HL-60/S4 treated with retinoic acid at 250 ng/mL for 4 days and 3 days (cell line): ENCODE measurements around the gene AASS.

Experiments used
- in situ Hi-C: fragments of 300-500 bp; cut with MboI; formaldehyde crosslinking; loops from 2 replicates; pipeline ENCODE4 v1.7.0; 2022; ENCODE audit warnings: low sequenced_read_pairs

Gene AASS

GRCh38 chr7:122123746-122124145 lies 20.3 kb downstream of the AASS start:
- in situ Hi-C loops: no loop called here

GRCh38 chr7:122118757-122119156 lies 25.3 kb downstream of the AASS start:
- in situ Hi-C loops: no loop called here

- in situ Hi-C loops: no loop called here
Observed at GRCh38 chr7:122103064-122103463, 41.0 kb downstream of the AASS start.

GRCh38 chr7:122100021-122100420 lies 44.0 kb downstream of the AASS start:
- in situ Hi-C loops: no loop called here

GRCh38 chr7:122095642-122096041 lies 48.4 kb downstream of the AASS start:
- in situ Hi-C loops: no loop called here

GRCh38 chr7:122094549-122094948 lies 49.5 kb downstream of the AASS start:
- in situ Hi-C loops: no loop called here

GRCh38 chr7:122092964-122093797 lies 50.9 kb downstream of the AASS start:
- in situ Hi-C loops: no loop called here

GRCh38 chr7:122082670-122083069 lies 61.4 kb downstream of the AASS start:
- in situ Hi-C loops: no loop called here

- in situ Hi-C loops: no loop called here
Observed at GRCh38 chr7:122082160-122082559, 61.9 kb downstream of the AASS start.

- in situ Hi-C loops: no loop called here
Observed at GRCh38 chr7:122073635-122074034, 70.4 kb downstream of the AASS start.

- in situ Hi-C loops: no loop called here
Observed at GRCh38 chr7:122072924-122073599, 71.0 kb downstream of the AASS start.

GRCh38 chr7:122072272-122072671 lies 71.8 kb downstream of the AASS start:
- in situ Hi-C loops: no loop called here

GRCh38 chr7:122070834-122071233 lies 73.2 kb downstream of the AASS start:
- in situ Hi-C loops: no loop called here

GRCh38 chr7:122070062-122070461 lies 74.0 kb downstream of the AASS start:
- in situ Hi-C loops: no loop called here

- in situ Hi-C loops: no loop called here
Observed at GRCh38 chr7:122068999-122069398, 75.0 kb downstream of the AASS start.

- in situ Hi-C loops: no loop called here
Observed at GRCh38 chr7:122068046-122068445, 76.0 kb downstream of the AASS start.

GRCh38 chr7:122067077-122067476 lies 77.0 kb downstream of the AASS start:
- in situ Hi-C loops: no loop called here

GRCh38 chr7:122064971-122065370 lies 79.1 kb downstream of the AASS start:
- in situ Hi-C loops: no loop called here

- in situ Hi-C loops: no loop called here
Observed at GRCh38 chr7:122063146-122063545, 80.9 kb downstream of the AASS start.

GRCh38 chr7:122059542-122059941 lies 84.5 kb downstream of the AASS start:
- in situ Hi-C loops: no loop called here

GRCh38 chr7:122056977-122057376 lies 87.1 kb downstream of the AASS start:
- in situ Hi-C loops: no loop called here

GRCh38 chr7:122055073-122055472 lies 89.0 kb downstream of the AASS start:
- in situ Hi-C loops: no loop called here
